HCT116 (cell line): ENCODE measurements around the gene TARBP1. TPM values are rescaled to one million over a fixed set of nuclear protein-coding genes. Genes with fewer than 3 reads are reported as not detected.

Experiments
- ATAC-seq: fragments of 200-7000 bp; cut with Tn5 transposase; 2 replicates; pipeline ENCODE4 v1.9.1; 2020; ENCODE audit warnings: mild to moderate bottlenecking, moderate library complexity
- BruUV-seq: library from RNA; stranded (reverse); fragments of 400-500 nt; replicated peaks from 2 replicates; lab custom pipeline; 2021; lab: Mats Ljungman, UMichigan
- CTCF ChIA-PET: fragments of 300-600 bp; sonication (Branson Sonifier 250); formaldehyde crosslinking; loops from one replicate; lab custom pipeline; 2021; ENCODE audit warnings: antibody characterized with exemption; lab: Charles Lee
- POLR2A ChIA-PET: fragments of 300-600, 350-600 bp; sonication (Branson Sonifier 250); formaldehyde crosslinking; loops from one replicate; lab custom pipeline; 2021; ENCODE audit warnings: antibody characterized with exemption; lab: Charles Lee
- RAD21 ChIA-PET, 2 experiments: fragments of 300-600 bp; sonication (Branson Sonifier 250); formaldehyde crosslinking; loops; one replicate each; lab custom pipeline; 2023; ENCODE audit warnings: low total read pairs in 2 of 2; ENCODE audit not compliant: uncharacterized antibody in 2 of 2, unreplicated experiment in 2 of 2, low non-redundant PET in 1 of 2; lab: Charles Lee
- DNase-seq: peaks from one replicate; pipeline ENCODE4 v3.0.0-alpha.2; 2010; ENCODE audit warnings: low read depth, low spot score
- H2AFZ ChIP-seq: fragments of 200-600 bp; shearing (Covaris generic), sonication (generic); 2 replicates; pipeline ENCODE4 v1.6.1; 2017; ENCODE audit warnings: low read depth, mixed run types, mixed read lengths, antibody characterized with exemption, low read length; ENCODE audit not compliant: poor library complexity, severe bottlenecking
- H3K27ac ChIP-seq: 2 replicates; pipeline ENCODE4 v1.5.1; 2012; ENCODE audit warnings: low read depth, low read length
- H3K27me3 ChIP-seq: fragments of 200-600 bp; sonication (generic); 2 replicates; pipeline ENCODE4 v1.6.1; 2016; ENCODE audit warnings: mixed run types, low read length, mixed read lengths; ENCODE audit not compliant: insufficient read depth
- H3K36me3 ChIP-seq, 2 experiments: fragments of 200-500 bp in 1 of 2; fragments of 200-600 bp in 1 of 2; sonication (Bioruptor generic) in 1 of 2; sonication (generic) in 1 of 2; 2 replicates each; pipeline versions ENCODE4 v1.5.1 to v1.6.1; 2014 to 2016; ENCODE audit warnings: low read length in 2 of 2, inconsistent platforms in 1 of 2, mixed read lengths in 1 of 2, mixed run types in 1 of 2; ENCODE audit not compliant: insufficient read depth in 2 of 2, control insufficient read depth in 1 of 2
- H3K4me1 ChIP-seq, 2 experiments: fragments of 200-600 bp in 1 of 2; sonication (generic) in 1 of 2; 2 replicates each; pipeline versions ENCODE4 v1.5.1 to v1.6.1; 2012 to 2017; ENCODE audit warnings: low read length in 2 of 2, inconsistent platforms in 1 of 2, mild to moderate bottlenecking in 1 of 2, mixed read lengths in 1 of 2, mixed run types in 1 of 2, moderate library complexity in 1 of 2; ENCODE audit not compliant: insufficient read depth in 2 of 2, control insufficient read depth in 1 of 2
- H3K4me2 ChIP-seq: fragments of 200-600 bp; sonication (generic); 2 replicates; pipeline ENCODE4 v1.6.1; 2017; ENCODE audit warnings: mixed run types, low read length, mixed read lengths
- H3K4me3 ChIP-seq, 2 experiments: fragments of 200-600 bp in 1 of 2; sonication (generic) in 1 of 2; replicated peaks in 1 of 2; 2 replicates each; pipeline ENCODE4 v1.5.1; 2011 to 2016; ENCODE audit warnings: low read length in 2 of 2, control low read depth in 1 of 2, low read depth in 1 of 2, mild to moderate bottlenecking in 1 of 2, mixed read lengths in 1 of 2, mixed run types in 1 of 2
- H3K79me2 ChIP-seq: fragments of 200-600 bp; sonication (generic); 2 replicates; pipeline ENCODE4 v1.6.1; 2017; ENCODE audit warnings: mild to moderate bottlenecking, mixed run types, low read length, moderate library complexity, mixed read lengths; ENCODE audit not compliant: insufficient read depth
- H3K9ac ChIP-seq: fragments of 200-600 bp; sonication (generic); 2 replicates; pipeline ENCODE4 v1.6.1; 2016; ENCODE audit warnings: low read length, mixed read lengths
- H3K9me2 ChIP-seq: fragments of 200-600 bp; sonication (generic), shearing (Covaris generic); 2 replicates; pipeline ENCODE4 v1.6.1; 2017; ENCODE audit warnings: mixed run types, mild to moderate bottlenecking, moderate library complexity; ENCODE audit not compliant: insufficient read depth
- H3K9me3 ChIP-seq, 2 experiments: fragments of 200-500 bp in 1 of 2; fragments of 200-600 bp in 1 of 2; sonication (Bioruptor generic) in 1 of 2; sonication (generic) in 1 of 2; 2 replicates each; pipeline ENCODE4 v1.6.1; 2014 to 2017; ENCODE audit warnings: low read length in 2 of 2, mixed read lengths in 2 of 2, inconsistent platforms in 1 of 2, low read depth in 1 of 2, mild to moderate bottlenecking in 1 of 2, mixed run types in 1 of 2, moderate library complexity in 1 of 2; ENCODE audit not compliant: control insufficient read depth in 1 of 2, insufficient read depth in 1 of 2
- H4K20me1 ChIP-seq: fragments of 200-600 bp; sonication (generic), shearing (Covaris generic); 2 replicates; pipeline ENCODE4 v1.6.1; 2017; ENCODE audit warnings: mixed run types, mild to moderate bottlenecking, moderate library complexity; ENCODE audit not compliant: insufficient read depth
- CEBPB ChIP-seq: IDR thresholded peaks from 2 replicates; pipeline ENCODE4 v1.6.1; 2012; ENCODE audit warnings: low read depth
- JUND ChIP-seq: IDR thresholded peaks from 2 replicates; pipeline ENCODE4 v1.6.1; 2012
- POLR2AphosphoS5 ChIP-seq: IDR thresholded peaks from 2 replicates; pipeline ENCODE4 v1.6.1; 2011; ENCODE audit warnings: mild to moderate bottlenecking, low read depth, low read length, moderate library complexity
- RAD21 ChIP-seq: IDR thresholded peaks from 2 replicates; pipeline ENCODE4 v1.6.1; 2012; ENCODE audit warnings: low read depth, mild to moderate bottlenecking
- SIN3A ChIP-seq: IDR thresholded peaks from 2 replicates; pipeline ENCODE4 v1.6.1; 2012; ENCODE audit warnings: low read depth
- SP1 ChIP-seq: IDR thresholded peaks from 2 replicates; pipeline ENCODE4 v1.6.1; 2012; ENCODE audit warnings: low read depth
- SRF ChIP-seq: IDR thresholded peaks from 2 replicates; pipeline ENCODE4 v1.6.1; 2012; ENCODE audit warnings: low read depth
- TCF7L2 ChIP-seq: IDR thresholded peaks from 2 replicates; pipeline ENCODE4 v1.7.0; 2011; ENCODE audit warnings: borderline replicate concordance, inconsistent platforms; ENCODE audit not compliant: insufficient read depth, insufficient read length; ENCODE audit errors: extremely low read depth
- ZFX ChIP-seq: fragments of 450-650 bp; IDR thresholded peaks from 2 replicates; pipeline ENCODE4 v1.6.1; 2017
- ZNF274 ChIP-seq: fragments of 200-500 bp; sonication (Bioruptor generic); IDR thresholded peaks from 2 replicates; pipeline ENCODE4 v1.6.1; 2014; ENCODE audit warnings: mild to moderate bottlenecking, low read depth, low read length, inconsistent platforms
- intact Hi-C: fragments of 100-400 bp; cut with micrococcal nuclease; formaldehyde crosslinking; loops from 2 replicates; pipeline ENCODE4 v1.10.0; 2022
- total RNA-seq: library from RNA; stranded (reverse); gene quantifications from one replicate; pipeline ENCODE4 v1.2.1, GENCODE V29; 2021; ENCODE audit not compliant: unreplicated experiment
- TF ChIP-seq, protein P1 (sequence below): IDR thresholded peaks from 2 replicates; pipeline ENCODE4 v1.6.1; 2012; ENCODE audit warnings: low read depth

The TARBP1 gene
- total RNA-seq, 1 experiment from 2014 or later = 17.2 TPM

DNA sequence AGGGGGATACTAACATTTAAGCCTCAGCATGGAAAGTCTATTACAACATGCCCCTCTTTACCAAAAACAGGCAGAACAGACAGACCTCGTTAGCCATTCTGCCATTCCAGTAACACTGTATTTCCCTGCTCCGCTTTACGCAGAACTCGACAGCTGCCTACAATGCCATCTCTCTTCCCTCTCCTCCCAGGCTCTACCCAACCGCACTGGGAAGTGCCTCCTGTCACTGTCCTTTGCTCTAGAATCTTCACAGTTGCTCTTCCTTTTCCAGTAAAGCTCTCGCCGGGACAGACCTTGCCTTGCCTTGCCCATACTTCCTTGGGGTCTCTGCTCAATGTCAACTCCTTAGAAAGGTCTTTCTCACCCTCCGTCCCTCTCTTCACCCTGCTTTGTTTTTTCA, 82.9 kb downstream of the TARBP1 start:
- H3K27me3 ChIP-seq = no peaks in the 10 kb centered on the region
- H3K4me1 ChIP-seq = no peaks in the 10 kb centered on the region
- ATAC-seq (no peak), DNase-seq (no peak)
- H3K9me2 ChIP-seq = no peaks in the 10 kb centered on the region
- H3K9me3 ChIP-seq = no peaks in the 10 kb centered on the region
- H3K36me3 ChIP-seq = no peaks in the 10 kb centered on the region
- H3K79me2 ChIP-seq = no peaks in the 10 kb centered on the region
- H3K9ac ChIP-seq = no peak overlapping the region
- H3K4me2 ChIP-seq = no peak overlapping the region
- no peaks in the 10 kb centered on the region for H4K20me1 ChIP-seq
- H2AFZ ChIP-seq = no peak overlapping the region
- RAD21 ChIA-PET = interaction anchor here in 1 of 2 experiments (0.6 kb wide), 1 partner anchor 17 kb away, joined by 4 read pairs; no protein-coding TSS in a partner anchor
- no peak for TF ChIP-seq CEBPB
- no peak for TF ChIP-seq SIN3A
- no peak for TF ChIP-seq JUND
- no peak for TF ChIP-seq TCF7L2
- no peak for TF ChIP-seq ZFX
- TF ChIP-seq SP1 = no peak
- no peak for TF ChIP-seq ZNF274
- TF ChIP-seq POLR2AphosphoS5 = no peak
- TF ChIP-seq SRF = no peak
- TF ChIP-seq, protein P1, sequence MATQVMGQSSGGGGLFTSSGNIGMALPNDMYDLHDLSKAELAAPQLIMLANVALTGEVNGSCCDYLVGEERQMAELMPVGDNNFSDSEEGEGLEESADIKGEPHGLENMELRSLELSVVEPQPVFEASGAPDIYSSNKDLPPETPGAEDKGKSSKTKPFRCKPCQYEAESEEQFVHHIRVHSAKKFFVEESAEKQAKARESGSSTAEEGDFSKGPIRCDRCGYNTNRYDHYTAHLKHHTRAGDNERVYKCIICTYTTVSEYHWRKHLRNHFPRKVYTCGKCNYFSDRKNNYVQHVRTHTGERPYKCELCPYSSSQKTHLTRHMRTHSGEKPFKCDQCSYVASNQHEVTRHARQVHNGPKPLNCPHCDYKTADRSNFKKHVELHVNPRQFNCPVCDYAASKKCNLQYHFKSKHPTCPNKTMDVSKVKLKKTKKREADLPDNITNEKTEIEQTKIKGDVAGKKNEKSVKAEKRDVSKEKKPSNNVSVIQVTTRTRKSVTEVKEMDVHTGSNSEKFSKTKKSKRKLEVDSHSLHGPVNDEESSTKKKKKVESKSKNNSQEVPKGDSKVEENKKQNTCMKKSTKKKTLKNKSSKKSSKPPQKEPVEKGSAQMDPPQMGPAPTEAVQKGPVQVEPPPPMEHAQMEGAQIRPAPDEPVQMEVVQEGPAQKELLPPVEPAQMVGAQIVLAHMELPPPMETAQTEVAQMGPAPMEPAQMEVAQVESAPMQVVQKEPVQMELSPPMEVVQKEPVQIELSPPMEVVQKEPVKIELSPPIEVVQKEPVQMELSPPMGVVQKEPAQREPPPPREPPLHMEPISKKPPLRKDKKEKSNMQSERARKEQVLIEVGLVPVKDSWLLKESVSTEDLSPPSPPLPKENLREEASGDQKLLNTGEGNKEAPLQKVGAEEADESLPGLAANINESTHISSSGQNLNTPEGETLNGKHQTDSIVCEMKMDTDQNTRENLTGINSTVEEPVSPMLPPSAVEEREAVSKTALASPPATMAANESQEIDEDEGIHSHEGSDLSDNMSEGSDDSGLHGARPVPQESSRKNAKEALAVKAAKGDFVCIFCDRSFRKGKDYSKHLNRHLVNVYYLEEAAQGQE = no peak
- TF ChIP-seq RAD21 = no peak
- intact Hi-C loops = no loop called here
- no peak overlapping the region for H3K4me3 ChIP-seq
- no TSS peak for BruUV-seq
- POLR2A ChIA-PET = no interaction called here
- no peak overlapping the region for H3K27ac ChIP-seq
- CTCF ChIA-PET = no interaction called here
